Breast epithelium (tissue), 4 donors: ENCODE results near the gene YJEFN3. TPM values are rescaled to one million over a fixed set of nuclear protein-coding genes. Genes with fewer than 3 reads are reported as not detected.

Source experiments
- DNase-seq, 2 donors: peaks; one replicate each; pipeline ENCODE4 v3.0.0-alpha.2; 2019; ENCODE audit warnings: low spot score in 2 of 2
- H3K27ac ChIP-seq, 2 donors: fragments of 200-600 bp; sonication (generic) in 1 of 2; one replicate each; pipeline ENCODE4 v1.5.1; 2016 to 2019; ENCODE audit warnings: mild to moderate bottlenecking in 1 of 2
- H3K27me3 ChIP-seq, 2 donors: fragments of 200-600 bp; sonication (generic) in 1 of 2; one replicate each; pipeline versions ENCODE4 v1.5.1 to v1.6.0; 2017 to 2019; ENCODE audit warnings: control low read depth in 1 of 2, mild to moderate bottlenecking in 1 of 2
- H3K36me3 ChIP-seq: fragments of 200-600 bp; one replicate; pipeline ENCODE4 v1.5.1; 2019
- H3K4me1 ChIP-seq, 2 donors: fragments of 200-600 bp; sonication (generic); one replicate each; pipeline ENCODE4 v1.5.1; 2016 to 2019; ENCODE audit warnings: control low read depth in 1 of 2
- H3K4me3 ChIP-seq, 3 donors: fragments of 200-600 bp; sonication (generic); 1 replicate in 2 of 3; 2 replicates in 1 of 3; pipeline ENCODE4 v1.5.1; 2016 to 2019; ENCODE audit warnings: mild to moderate bottlenecking in 3 of 3, moderate library complexity in 2 of 3
- H3K9me3 ChIP-seq, 2 donors: fragments of 200-600 bp; sonication (generic) in 1 of 2; one replicate each; pipeline ENCODE4 v1.5.1; 2016 to 2019; ENCODE audit warnings: control low read depth in 1 of 2
- CTCF ChIP-seq, 3 donors: fragments of 450-650 bp; IDR thresholded peaks; one replicate each; pipeline ENCODE4 v1.5.1; 2016 to 2017; ENCODE audit warnings: antibody characterized with exemption in 3 of 3, mild to moderate bottlenecking in 3 of 3, moderate library complexity in 3 of 3
- POLR2A ChIP-seq: fragments of 450-650 bp; IDR thresholded peaks from one replicate; pipeline ENCODE4 v1.6.1; 2016; ENCODE audit warnings: antibody characterized with exemption, mild to moderate bottlenecking, moderate library complexity
- POLR2AphosphoS5 ChIP-seq, 3 donors: sonication (generic); formaldehyde crosslinking; IDR thresholded peaks; one replicate each; pipeline ENCODE4 v1.6.1; 2017; ENCODE audit warnings: antibody characterized with exemption in 3 of 3
- intact Hi-C: fragments of 100-400 bp; cut with DNase I; formaldehyde crosslinking; loops from one replicate; pipeline ENCODE4 v1.15.1; 2023; ENCODE audit warnings: low total_unique reads
- total RNA-seq, 3 donors: library from RNA; depleted of rRNA; stranded (reverse); fragments of >200 nt; gene quantifications; one replicate each; pipeline ENCODE4 v1.1.0, GENCODE V29; 2016

Gene YJEFN3
- total RNA-seq, 3 donors from 2014 or later: 0.88 to 2.0 (median 1.3) TPM

- Histone ChIP-seq H3K4me3 (peak overlapping the region; percentile 2 to 39 (median 2)), H3K27ac (peak overlapping the region; percentile 77 to 87), H3K4me1 (peaks cover 9 to 12% of the 10 kb centered on the region in 2 donors), H3K36me3 (peaks cover 2% of the 10 kb centered on the region), H3K27me3 (no peaks in the 10 kb centered on the region), H3K9me3 (no peaks in the 10 kb centered on the region)
- intact Hi-C loops: no loop called here
- DNase-seq: peak; percentile 58 to 79
- peak in 2 of 3 donors; percentile 60 to 69 for TF ChIP-seq POLR2AphosphoS5 (IDR thresholded peaks at IDR 0.05)
- no peak for TF ChIP-seq CTCF (IDR thresholded peaks at IDR 0.05)
These were observed 39.6 kb upstream of the YJEFN3 start for GRCh38 chr19:19488875-19489690.

GRCh38 chr19:19489804-19490204 lies 38.9 kb upstream of the YJEFN3 start:
- Histone ChIP-seq H3K9me3 (no peaks in the 10 kb centered on the region), H3K27ac (peak overlapping the region; percentile 77 to 87), H3K27me3 (no peaks in the 10 kb centered on the region), H3K4me1 (peaks cover 9 to 12% of the 10 kb centered on the region in 2 donors), H3K36me3 (peaks cover 6% of the 10 kb centered on the region), H3K4me3 (peak overlapping the region in 1 of 3 donors; percentile 44)
- intact Hi-C loops: loop anchor here (10.0 kb wide), 1 partner anchor 125 kb away; no protein-coding TSS in a partner anchor
- DNase-seq: no peak
- TF ChIP-seq POLR2A (no peak), CTCF (IDR thresholded peaks at IDR 0.05) (no peak), POLR2AphosphoS5 (IDR thresholded peaks at IDR 0.05) (no peak)

GRCh38 chr19:19490214-19490968 lies 38.3 kb upstream of the YJEFN3 start:
- peak overlapping the region in 2 of 3 donors; percentile 15 to 44 for H3K4me3 ChIP-seq
- peak; percentile 70 for DNase-seq

GRCh38 chr19:19491321-19492025 lies 37.2 kb upstream of the YJEFN3 start:
- peaks cover 9 to 12% of the 10 kb centered on the region in 2 donors for H3K4me1 ChIP-seq
- H3K4me3 ChIP-seq: no peak overlapping the region
- no peak for DNase-seq
- no peak overlapping the region for H3K27ac ChIP-seq
- TF ChIP-seq POLR2AphosphoS5 (IDR thresholded peaks at IDR 0.05): no peak
- no peak for TF ChIP-seq POLR2A
- TF ChIP-seq CTCF (IDR thresholded peaks at IDR 0.05): no peak
- H3K9me3 ChIP-seq: no peaks in the 10 kb centered on the region
- no peaks in the 10 kb centered on the region for H3K27me3 ChIP-seq
- intact Hi-C loops: loop anchor here (10.0 kb wide), 1 partner anchor 127 kb away; no protein-coding TSS in a partner anchor
- peaks cover 6% of the 10 kb centered on the region for H3K36me3 ChIP-seq

More at GRCh38 chr19:19490214-19490968, 38.3 kb upstream of the YJEFN3 start:
- Histone ChIP-seq H3K27me3 (no peaks in the 10 kb centered on the region), H3K27ac (peak overlapping the region; percentile 77 to 87), H3K4me1 (peaks cover 9 to 12% of the 10 kb centered on the region in 2 donors), H3K9me3 (no peaks in the 10 kb centered on the region), H3K36me3 (peaks cover 6% of the 10 kb centered on the region)
- intact Hi-C loops: loop anchor here (10.0 kb wide), 1 partner anchor 126 kb away; no protein-coding TSS in a partner anchor
- TF ChIP-seq POLR2AphosphoS5 (IDR thresholded peaks at IDR 0.05): no peak
- peak; percentile 83 to 84 (median 84) for TF ChIP-seq CTCF (IDR thresholded peaks at IDR 0.05)
